ENCODE data around the gene GYPC.
A peak's percentile ranks its signal among the peaks of the same experiment; 100 is the strongest.

GYPC gene

DNA sequence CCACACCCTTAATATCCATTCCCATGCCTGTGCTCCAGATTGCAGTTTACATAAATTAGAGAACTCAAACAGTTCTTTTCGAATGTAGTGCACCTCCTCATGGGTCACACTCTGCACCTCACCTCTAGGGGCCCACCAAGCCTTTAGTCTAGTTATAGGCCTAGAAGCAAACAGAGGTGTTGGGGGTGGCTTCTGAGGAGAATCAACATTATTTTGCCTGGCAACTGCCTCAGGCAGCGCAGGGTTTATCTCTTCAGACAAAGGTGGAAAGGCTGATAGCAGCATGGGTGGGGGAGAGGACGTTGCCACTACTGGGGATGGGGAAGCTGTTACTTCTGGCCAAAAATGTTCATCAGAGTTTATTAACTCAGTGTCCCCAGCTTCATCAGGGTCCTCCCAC, 5.0 kb upstream of the GYPC start:
- no peak for DNase-seq

- DNase-seq = no peak
These were observed 3.6 kb upstream of the GYPC start for GRCh38 chr2:126652323-126652891.

- no peak for DNase-seq
These were observed 2.8 kb upstream of the GYPC start for GRCh38 chr2:126653109-126653508.

DNA sequence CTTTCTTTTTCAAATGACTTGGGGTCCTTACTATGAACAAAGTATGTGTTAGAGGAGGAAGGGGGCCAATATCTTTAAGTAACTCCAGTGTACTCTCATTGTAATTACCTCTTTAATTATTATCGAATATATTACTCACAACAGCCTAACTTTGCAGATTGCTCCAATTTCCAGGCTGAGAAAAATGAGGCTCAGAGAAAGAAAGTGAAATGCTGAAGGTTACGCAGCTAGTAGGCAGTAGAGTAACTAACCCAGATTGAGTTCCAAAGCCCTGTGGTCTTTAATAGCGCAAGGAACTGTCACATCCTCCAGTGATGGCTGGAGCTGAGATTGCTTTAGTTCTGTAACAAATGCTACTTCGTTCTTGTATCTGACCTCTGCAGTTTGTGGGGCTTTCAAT, 2.2 kb upstream of the GYPC start:
- DNase-seq = no peak

DNA sequence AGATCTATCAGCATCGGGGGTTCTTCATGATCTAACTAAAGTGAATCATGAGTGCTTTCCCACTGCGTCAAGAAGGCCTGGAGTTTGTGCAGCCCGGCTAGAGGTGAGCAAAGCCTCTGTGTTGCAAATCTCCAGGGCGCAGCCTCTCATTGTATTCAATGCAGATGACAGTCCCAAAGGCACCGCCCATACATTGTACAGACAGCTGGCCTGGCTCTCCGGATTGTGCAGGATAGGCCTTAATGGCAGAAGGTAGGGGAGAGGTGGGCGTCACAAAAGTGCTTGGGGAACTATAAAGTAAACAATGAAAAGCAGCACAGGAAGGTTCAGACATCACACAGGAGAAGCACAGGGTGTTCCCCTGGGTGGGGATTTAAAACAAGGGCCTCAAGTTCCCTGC, 907 bp upstream of the GYPC start:
- DNase-seq = no peak

- peak; percentile 60 for DNase-seq
These were observed 631 bp downstream of the GYPC start for GRCh38 chr2:126656431-126657147.

DNA sequence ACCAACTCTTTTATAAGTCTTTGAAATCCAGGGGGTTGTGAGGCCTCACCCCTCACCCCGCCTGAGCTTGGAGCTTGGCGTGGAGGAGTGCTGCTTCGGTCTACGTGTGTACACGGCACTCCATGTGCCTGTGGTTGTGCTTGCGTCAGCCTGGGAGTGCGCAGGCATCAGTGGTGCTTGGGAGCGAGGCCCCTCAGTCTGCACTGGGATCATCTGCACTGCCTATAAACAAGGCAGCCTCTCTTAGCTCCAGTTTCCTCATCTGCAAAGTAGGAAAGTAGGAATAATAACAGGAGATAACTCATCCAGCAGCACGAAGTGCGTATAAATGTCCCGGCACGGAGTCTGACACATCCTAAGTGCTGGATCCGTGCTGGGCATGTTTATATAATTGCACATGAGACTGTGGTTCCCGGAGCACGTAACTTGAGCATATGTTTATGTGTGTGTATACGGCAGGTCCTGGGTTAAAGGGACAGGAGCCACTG, 1.2 kb downstream of the GYPC start:
- DNase-seq = peak; percentile 63

- peak; percentile 87 for DNase-seq
These were observed 1.8 kb downstream of the GYPC start for GRCh38 chr2:126657636-126658318.

DNA sequence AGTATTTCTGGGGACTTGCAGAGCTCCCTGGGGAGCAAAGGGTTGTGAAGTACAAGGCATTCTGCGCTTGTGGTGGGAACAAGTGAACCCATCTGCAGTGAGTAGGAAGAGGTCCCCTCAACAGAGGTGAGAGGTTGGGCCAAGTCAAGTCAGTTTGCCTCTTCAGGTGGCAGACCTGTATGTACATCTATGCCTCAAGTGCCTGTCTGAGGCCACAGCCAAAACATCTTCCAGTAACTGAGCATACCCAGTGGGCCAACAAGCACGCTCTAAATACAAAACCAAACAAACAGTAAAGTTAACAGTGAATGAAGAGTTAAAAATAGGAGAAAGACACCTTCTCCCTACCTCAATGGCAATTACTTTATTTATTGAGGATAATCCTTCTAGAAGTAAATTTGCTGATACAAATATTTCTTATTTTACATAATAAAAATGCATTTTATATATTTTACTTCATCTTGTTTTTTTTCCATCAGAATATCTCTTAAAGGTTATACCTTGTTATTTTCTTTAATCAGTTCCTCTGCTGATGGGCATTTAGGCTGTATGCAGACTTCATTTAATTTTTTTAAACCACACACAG, 2.5 kb downstream of the GYPC start:
- no peak for DNase-seq

- DNase-seq = peak; percentile 62
These were observed 3.1 kb downstream of the GYPC start for GRCh38 chr2:126658905-126659561.

DNA sequence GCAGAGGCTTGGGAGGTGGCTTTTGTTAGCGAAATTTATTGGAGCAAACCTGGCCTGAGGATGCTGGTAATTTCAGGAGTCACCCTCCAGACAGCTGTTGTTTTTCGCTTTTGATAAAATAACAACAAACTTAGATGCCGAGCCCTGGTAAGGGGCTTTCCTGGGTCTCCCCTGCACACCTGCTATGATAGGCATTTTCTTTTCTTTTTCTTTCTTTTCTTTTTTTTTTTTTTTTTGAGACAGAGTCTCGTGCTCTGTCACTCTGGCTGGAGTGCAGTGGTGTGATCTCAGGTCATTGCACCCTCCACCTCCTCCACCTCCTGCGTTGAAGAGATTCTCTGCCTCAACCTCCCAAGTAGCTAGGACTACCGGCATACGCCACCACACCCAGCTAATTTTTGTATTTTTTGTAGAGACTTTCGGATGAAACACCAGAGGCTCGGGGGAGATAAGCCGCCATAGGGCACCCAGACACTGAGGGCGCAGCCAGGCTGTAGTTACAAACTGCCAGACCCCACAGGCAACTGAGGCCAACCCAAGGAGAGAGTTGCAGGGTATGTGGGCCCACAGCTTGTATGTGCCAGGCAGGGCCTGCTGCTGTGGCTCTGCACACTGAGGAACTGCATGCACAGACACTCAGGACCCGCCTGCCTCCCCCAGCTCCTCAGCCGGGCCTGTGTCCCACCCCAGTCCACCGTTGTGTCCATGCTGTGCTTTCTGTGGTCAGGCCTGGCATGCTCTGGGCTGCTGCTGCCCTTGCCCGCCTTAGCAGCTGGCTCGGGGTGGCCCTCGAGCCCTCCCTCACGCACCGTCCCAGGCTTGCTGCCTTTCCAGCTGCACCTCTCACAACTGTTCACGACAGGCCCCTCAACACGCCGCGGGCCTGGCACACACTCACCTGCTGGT, 3.9 kb downstream of the GYPC start:
- no peak for DNase-seq

- DNase-seq = no peak
These were observed 5.0 kb downstream of the GYPC start for GRCh38 chr2:126660971-126661370.

DNA sequence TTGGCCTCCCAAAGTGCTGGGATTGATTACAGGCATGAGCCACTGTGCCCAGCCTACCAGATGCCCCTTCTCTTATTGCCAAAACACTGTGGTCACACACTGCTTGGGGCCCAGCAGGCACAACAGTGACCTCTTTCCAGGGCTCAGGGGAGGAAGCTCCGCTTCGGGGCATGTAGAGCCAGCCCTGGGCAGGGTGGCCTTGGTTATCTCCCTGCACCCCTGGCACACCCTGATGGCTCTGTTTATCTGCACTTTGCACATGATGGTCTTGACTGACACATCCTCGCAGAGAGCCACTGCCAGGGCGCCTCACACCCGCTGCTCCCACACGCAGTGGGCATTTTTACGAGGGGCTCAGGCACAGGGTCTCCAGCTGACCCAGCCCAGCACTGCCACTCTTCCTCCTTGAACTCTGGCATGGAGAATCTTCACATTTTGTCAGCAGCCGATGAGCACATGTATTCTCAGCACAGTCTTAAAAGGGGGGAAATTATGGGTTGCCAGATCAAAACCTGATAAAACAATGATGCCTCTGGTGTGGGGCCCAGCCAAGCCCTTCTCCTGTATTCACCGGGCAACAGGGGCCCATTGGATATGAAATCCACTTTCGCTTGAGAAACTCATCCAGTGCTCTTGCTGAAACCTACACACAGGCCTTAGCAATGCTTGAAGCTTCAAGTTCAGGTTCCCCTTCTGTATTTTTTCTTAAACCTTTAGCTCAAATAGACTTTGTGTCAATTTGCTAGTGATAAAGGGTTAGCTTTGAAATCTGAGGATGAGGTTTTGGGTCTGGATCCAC, 5.9 kb downstream of the GYPC start:
- peak; percentile 40 for DNase-seq

DNA sequence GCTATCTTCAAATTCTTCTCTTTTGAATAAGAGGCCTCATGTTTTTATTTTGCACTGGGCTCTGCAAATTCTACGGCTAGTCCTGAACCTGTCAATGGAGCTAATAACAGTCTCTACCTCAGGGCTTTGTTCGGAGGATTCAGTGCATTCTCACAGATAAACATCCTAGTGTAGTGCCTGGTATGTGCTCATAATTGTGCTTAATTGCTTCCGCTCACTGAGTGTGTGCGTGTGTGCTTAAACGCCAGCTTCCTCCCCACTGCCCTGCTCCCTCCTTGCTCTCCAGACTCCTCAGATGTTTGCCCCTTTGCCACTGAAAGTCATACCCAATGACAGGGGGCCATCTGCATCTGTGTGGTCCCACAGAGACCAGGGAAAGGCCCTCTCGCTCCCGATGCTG, 6.7 kb downstream of the GYPC start:
- no peak for DNase-seq

- DNase-seq = no peak
These were observed 7.4 kb downstream of the GYPC start for GRCh38 chr2:126663184-126663963.

DNA sequence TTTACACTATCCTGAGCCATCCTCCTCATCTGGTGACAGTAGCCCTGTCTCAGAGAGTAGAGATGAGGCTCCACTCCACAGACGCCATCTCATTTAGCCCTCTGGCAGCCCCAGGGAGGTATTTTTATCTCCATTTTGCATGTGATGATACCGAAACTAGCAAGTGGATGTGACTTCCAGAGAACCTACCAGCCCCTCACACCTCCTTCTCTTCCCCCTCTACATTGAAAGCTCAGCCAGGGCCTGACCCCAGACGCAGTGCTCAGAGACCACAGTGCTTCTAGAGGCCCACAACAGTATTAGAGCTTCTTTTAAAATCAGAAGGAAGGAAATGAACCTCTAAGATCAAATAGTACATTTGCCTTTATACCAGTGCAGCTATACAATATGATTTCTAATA, 8.3 kb downstream of the GYPC start:
- no peak for DNase-seq

DNA sequence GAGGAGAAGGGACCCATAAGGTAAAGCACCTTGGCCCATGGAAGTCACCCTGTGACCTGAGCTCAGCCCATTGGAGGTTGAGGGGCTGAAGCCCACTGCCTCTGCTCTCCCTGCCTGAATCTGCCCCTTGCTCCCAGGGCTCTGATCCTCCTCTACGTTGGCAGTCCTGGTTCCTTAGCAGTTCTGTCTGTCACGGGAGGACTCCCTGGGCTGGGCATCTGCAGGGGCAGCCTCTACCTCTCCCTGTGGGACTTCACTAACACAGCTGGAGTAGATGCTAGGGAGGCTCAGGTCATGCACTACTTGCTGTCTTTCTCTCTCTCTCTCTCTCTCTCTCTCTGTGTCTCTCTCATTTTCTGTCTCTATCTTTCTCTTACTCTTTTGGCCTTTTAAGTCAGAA, 8.7 kb downstream of the GYPC start:
- no peak for DNase-seq

DNA sequence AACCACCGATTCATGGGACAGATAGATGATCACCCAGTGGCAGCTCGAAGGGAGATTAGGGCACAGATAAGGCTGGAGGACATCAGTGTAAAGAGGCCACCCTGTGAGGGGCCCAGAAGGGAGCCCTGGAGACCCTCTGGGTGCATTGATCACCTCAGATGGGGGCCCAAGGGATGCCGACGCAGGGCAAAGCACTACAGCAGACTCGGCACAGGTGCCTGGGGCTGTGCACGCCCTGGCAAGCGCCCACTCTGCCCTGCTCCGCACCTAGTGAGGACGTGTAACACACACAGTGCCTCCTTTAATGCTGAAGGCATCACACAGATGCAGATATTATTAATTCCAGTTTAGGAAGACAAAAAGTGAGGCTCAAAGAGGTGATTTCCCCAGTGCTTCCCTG, 9.5 kb downstream of the GYPC start:
- DNase-seq = no peak

- no peak for DNase-seq
These were observed 12.3 kb downstream of the GYPC start for GRCh38 chr2:126668254-126668653.

- no peak for DNase-seq
These were observed 13.8 kb downstream of the GYPC start for GRCh38 chr2:126669772-126670171.

DNA sequence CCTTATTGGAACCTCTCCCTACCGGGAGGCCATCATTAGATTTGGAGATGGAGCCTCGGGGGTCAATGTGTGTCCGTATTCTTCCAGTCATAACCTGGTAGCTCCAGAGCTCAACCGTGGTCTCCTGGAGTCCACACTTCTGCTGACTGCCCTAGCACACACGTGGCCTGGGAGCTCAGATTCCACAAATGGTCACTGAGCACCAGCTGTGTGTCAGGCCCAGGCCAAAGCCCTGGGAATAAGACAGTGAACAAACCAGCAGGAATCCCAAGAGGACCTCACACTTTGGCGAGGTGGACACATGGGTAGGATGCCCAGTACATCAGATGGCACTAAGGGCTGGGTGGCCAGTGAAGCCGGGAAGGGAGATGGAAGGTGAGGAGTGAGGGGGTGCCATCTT, 15.5 kb downstream of the GYPC start:
- no peak for DNase-seq
